Stimulated activated naive CD4-positive, alpha-beta T cell (primary cell): ENCODE data around the gene PROX1.
A peak's percentile ranks its signal among the peaks of the same experiment; 100 is the strongest.

Source experiments
- DNase-seq, 6 experiments: peaks; one replicate each; lab custom pipeline; 2025; lab: John Stamatoyannopoulos, UW

The PROX1 gene

GRCh38 chr1:213987927-213988506, at the start of gene PROX1:
TSS of gene PROX1 (plus strand) at chr1:213987973. CDS start at chr1:213996536, 8,563 bp downstream.
- DNase-seq = peak in 4 of 6 experiments; percentile 9 to 76 (median 60)

- DNase-seq = no peak
Measured at GRCh38 chr1:213938776-213939175, 49.0 kb upstream of the PROX1 start.

- DNase-seq = no peak
Measured at GRCh38 chr1:213939888-213940287, 47.9 kb upstream of the PROX1 start.

- no peak for DNase-seq
Measured at GRCh38 chr1:213940947-213941346, 46.8 kb upstream of the PROX1 start.

GRCh38 chr1:213942061-213942460, 45.7 kb upstream of the PROX1 start:
- no peak for DNase-seq

- no peak for DNase-seq
Measured at GRCh38 chr1:213947200-213947801, 40.5 kb upstream of the PROX1 start.

- no peak for DNase-seq
Measured at GRCh38 chr1:213951876-213952275, 35.9 kb upstream of the PROX1 start.

GRCh38 chr1:213953806-213954205, 34.0 kb upstream of the PROX1 start:
- no peak for DNase-seq

GRCh38 chr1:213956295-213956770, 31.4 kb upstream of the PROX1 start:
- no peak for DNase-seq

- DNase-seq = no peak
Measured at GRCh38 chr1:213958346-213958745, 29.4 kb upstream of the PROX1 start.

GRCh38 chr1:213960963-213961362, 26.8 kb upstream of the PROX1 start:
- no peak for DNase-seq

- DNase-seq = no peak
Measured at GRCh38 chr1:213962508-213962907, 25.3 kb upstream of the PROX1 start.

- no peak for DNase-seq
Measured at GRCh38 chr1:213966122-213966521, 21.7 kb upstream of the PROX1 start.

GRCh38 chr1:213968146-213968825, 19.5 kb upstream of the PROX1 start:
- no peak for DNase-seq

- DNase-seq = no peak
Measured at GRCh38 chr1:213969958-213970555, 17.7 kb upstream of the PROX1 start.

GRCh38 chr1:213972141-213972540, 15.6 kb upstream of the PROX1 start:
- no peak for DNase-seq

- DNase-seq = no peak
Measured at GRCh38 chr1:213973129-213973528, 14.6 kb upstream of the PROX1 start.

- DNase-seq = no peak
Measured at GRCh38 chr1:213976665-213977485, 10.9 kb upstream of the PROX1 start.

GRCh38 chr1:213977486-213977842, 10.3 kb upstream of the PROX1 start:
- no peak for DNase-seq

GRCh38 chr1:213977909-213978308, 9.9 kb upstream of the PROX1 start:
- no peak for DNase-seq

GRCh38 chr1:213979751-213980586, 7.8 kb upstream of the PROX1 start:
- no peak for DNase-seq
